ENCODE results near the gene TMEM120B.
"Not testable (repeated sequence)": the region's sequence is repeated elsewhere in the genome, so short reads cannot be mapped to it uniquely, and the experiment has no call there.

DNA sequence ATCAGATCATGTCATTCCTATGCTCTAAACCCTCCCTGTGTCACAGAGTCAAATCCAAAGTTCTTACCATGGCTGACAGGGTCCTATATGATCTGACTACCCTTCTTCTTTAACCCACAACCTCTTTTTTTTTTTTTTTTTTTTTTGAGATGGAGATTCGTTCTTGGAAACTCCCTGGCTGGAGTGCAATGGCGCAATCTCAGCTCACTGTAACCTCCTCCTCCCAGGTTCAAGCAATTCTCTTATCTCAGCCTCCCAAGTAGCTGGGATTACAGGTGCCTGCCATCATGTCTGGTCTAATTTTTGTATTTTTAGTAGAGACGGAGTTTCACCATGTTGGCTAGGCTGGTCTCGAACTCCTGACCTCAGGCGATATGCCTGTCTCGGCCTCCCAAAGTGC, 45.7 kb upstream of the TMEM120B start:
- TF ChIP-seq, protein P1, sequence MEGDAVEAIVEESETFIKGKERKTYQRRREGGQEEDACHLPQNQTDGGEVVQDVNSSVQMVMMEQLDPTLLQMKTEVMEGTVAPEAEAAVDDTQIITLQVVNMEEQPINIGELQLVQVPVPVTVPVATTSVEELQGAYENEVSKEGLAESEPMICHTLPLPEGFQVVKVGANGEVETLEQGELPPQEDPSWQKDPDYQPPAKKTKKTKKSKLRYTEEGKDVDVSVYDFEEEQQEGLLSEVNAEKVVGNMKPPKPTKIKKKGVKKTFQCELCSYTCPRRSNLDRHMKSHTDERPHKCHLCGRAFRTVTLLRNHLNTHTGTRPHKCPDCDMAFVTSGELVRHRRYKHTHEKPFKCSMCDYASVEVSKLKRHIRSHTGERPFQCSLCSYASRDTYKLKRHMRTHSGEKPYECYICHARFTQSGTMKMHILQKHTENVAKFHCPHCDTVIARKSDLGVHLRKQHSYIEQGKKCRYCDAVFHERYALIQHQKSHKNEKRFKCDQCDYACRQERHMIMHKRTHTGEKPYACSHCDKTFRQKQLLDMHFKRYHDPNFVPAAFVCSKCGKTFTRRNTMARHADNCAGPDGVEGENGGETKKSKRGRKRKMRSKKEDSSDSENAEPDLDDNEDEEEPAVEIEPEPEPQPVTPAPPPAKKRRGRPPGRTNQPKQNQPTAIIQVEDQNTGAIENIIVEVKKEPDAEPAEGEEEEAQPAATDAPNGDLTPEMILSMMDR (IDR thresholded peaks at IDR 0.05; ENCODE audit: low read length) = not testable (repeated sequence)
- TF ChIP-seq EZH2phosphoT487 (IDR thresholded peaks at IDR 0.05; ENCODE audit: low read length); EZH2 (optimal IDR thresholded peaks at IDR 0.05; ENCODE audit: low read depth, low read length): not testable (repeated sequence)
